ENCODE results near the gene ADIPOQ.
"Not testable (repeated sequence)": the region's sequence is repeated elsewhere in the genome, so short reads cannot be mapped to it uniquely, and the experiment has no call there.

Gene ADIPOQ

DNA sequence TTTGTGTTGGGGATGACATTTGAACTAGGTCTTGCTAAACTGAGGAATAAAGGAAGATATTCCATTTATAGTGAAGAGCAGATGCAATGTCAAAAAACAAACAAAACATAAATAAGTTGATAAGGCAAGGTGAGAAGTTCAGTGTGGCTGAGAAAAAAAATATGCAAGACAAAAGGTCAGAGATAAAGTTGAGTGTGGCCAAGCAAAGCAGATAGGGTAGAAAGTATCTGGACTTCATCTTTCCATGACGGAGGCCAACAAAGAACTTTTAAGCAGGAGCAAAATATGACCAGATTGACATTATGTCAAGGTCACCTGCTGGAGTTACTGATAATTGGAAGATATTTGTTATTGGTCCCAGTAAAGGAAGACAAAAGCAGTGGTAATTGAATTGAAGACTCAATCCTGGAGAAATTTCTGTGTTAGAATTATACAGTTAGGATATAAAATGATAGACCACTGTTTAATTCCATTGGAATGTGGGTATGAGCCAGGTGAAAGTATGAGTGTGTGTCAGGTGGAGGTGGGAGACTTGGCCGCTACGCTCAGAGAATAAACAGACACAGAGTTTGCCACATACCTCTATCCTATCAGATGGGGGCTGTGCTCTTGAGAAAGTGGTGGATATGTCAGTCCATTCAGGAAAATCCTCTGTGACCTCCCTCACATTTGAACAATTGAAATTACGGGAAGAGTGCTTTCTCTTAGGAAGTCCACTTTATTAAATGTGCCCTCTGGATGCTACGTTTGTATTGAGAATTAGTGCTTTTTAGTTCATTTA is 28.1 kb downstream of the ADIPOQ start:
- in situ Hi-C loops (cut with MboI; ENCODE audit: low sequenced_read_pairs), result no loop called here

DNA sequence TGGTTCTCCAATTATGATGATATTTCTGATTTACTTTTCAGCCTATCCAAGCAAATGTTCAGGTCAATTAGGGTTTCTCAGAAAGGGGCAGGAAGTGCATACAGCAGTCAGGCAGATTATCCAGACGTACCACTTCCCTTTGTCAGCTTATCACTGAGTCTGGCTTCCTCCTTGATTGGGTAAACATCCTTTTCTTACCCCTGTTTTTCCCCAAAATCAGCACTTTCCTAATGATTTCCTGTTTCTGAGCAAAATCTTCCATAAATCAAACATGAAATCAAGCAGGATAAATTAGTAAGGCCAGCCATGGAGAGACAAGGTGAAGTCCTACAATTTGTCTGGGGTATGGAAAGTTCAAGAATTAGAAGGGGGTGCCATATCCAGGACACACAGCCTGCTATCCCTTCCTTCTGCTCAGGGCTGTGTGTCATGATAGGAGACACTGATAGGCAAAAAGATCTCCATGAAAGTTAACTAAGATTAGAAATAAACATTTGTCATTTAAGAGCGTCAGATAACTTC is 29.0 kb downstream of the ADIPOQ start:
- in situ Hi-C loops (cut with MboI; ENCODE audit: low sequenced_read_pairs), result no loop called here

DNA sequence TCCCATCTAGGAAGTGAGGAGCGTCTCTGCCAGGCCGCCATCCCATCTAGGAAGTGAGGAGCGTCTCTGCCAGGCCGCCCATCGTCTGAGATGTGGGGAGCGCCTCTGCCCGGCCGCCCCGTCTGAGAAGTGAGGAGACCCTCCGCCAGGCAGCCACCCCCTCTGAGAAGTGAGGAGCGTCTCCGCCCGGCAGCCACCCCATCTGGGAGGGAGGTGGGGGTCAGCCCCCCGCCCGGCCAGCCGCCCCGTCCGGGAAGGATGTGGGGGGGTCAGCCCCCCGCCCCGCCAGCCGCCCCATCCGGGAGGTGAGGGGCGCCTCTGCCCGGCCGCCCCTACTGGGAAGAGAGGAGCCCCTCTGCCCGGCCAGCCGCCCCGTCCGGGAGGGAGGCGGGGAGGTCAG is 31.3 kb downstream of the ADIPOQ start:
- in situ Hi-C loops (cut with MboI; ENCODE audit: low sequenced_read_pairs), result not testable (repeated sequence)

DNA sequence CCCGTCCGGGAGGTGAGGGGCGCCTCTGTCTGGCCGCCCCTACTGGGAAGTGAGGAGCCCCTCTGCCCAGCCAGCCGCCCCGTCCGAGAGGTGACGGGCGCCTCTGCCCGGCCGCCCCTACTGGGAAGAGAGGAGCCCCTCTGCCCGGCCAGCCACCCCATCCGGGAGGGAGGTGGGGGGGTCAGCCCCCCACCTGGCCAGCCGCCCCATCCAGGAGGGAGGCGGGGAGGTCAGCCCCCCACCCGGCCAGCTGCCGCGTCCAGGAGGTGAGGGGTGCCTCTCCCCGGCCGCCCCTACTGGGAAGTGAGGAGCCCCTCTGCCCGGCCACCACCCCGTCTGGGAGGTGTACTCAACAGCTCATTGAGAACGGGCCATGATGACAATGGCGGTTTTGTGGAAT is 31.7 kb downstream of the ADIPOQ start:
- in situ Hi-C loops (cut with MboI; ENCODE audit: low sequenced_read_pairs), result not testable (repeated sequence)

DNA sequence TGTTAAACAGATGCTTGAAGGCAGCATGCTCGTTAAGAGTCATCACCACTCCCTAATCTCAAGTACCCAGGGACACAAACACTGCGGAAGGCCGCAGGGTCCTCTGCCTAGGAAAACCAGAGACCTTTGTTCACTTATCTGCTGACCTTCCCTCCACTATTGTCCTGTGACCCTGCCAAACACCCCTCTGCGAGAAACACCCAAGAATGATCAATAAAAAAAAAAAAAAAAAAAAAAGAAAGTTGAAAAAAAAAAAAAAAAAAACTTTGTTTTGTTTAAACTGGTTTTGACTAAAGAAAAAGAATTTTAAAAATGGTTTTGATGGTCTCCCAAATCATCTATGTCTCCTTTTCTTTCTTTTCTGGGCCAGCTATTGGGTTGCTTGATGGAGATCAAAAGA is 32.3 kb downstream of the ADIPOQ start:
- in situ Hi-C loops (cut with MboI; ENCODE audit: low sequenced_read_pairs), result not testable (repeated sequence)

DNA sequence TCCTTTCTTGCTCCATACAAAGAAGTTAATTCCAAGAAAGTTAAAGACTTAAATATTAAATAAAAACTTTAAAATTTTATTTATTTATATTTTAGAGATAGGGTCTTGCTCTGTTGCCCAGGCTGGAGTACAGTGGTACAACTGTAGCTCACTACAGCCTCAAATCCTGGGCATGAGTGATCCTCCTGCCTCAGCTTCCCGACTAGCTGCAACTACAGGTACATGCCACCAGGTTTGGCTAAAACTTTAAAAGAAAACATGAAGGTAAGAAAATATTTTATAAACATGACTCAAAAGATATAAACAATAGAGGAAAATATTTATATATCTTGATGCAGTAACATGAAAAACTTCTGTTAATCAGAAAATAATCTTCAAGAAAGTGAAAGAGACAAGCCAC is 33.2 kb downstream of the ADIPOQ start:
- in situ Hi-C loops (cut with MboI; ENCODE audit: low sequenced_read_pairs), result no loop called here

DNA sequence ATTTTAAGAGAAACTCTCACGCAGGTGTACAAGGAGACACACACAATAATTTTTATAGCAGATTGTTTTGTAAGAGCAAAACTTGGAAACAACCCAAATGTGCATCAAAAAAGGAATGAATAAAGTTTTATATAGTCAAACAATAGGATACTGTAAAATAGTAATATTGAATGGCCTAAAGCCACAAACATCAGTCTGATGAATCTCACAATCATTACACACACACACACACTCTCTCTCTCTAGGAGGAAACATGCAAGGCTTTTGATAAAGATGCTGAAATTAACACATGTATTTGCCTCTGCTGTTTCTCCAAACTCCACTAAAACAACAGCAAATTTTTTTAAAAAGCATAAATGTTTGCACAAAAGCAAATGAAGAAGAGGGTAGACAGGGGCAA is 37.3 kb downstream of the ADIPOQ start:
- in situ Hi-C loops (cut with MboI; ENCODE audit: low sequenced_read_pairs), result no loop called here

DNA sequence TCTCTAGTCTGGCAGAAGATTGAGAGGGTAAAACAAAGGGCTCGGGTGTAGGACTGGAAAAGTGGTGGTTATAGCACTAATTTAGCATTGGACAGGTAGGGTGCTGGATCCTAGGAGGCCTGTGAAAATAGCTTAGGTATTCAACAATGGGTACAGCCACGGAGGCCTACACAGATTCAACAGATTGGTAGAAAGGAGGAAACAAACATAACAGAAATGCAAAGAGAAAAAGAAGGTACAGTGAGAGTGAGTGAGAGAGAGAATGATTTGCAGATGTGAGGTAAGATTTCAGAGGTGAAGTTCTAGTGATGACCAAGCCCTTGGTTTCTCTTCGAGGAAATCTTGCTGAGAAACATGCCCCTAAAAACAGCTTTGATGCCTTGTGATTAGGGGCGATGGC is 37.9 kb downstream of the ADIPOQ start:
- in situ Hi-C loops (cut with MboI; ENCODE audit: low sequenced_read_pairs), result no loop called here

DNA sequence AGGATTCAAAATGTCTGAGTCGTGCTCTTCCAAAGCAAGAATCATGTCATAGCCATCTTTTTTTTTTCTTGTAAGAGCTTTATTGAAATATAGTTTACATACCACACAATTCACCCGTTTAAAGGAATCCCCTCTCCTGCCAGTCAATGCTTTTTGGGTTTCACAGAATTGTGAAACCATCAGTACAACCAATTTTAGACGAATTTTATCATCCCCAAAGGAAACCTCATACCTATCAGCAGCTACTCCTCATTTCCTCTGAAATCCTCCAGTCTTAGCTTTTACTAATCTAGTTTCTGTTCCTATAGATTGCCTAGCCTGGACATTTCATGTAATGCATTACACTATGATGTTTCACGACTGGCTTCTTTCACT is 39.6 kb downstream of the ADIPOQ start:
- in situ Hi-C loops (cut with MboI; ENCODE audit: low sequenced_read_pairs), result no loop called here

DNA sequence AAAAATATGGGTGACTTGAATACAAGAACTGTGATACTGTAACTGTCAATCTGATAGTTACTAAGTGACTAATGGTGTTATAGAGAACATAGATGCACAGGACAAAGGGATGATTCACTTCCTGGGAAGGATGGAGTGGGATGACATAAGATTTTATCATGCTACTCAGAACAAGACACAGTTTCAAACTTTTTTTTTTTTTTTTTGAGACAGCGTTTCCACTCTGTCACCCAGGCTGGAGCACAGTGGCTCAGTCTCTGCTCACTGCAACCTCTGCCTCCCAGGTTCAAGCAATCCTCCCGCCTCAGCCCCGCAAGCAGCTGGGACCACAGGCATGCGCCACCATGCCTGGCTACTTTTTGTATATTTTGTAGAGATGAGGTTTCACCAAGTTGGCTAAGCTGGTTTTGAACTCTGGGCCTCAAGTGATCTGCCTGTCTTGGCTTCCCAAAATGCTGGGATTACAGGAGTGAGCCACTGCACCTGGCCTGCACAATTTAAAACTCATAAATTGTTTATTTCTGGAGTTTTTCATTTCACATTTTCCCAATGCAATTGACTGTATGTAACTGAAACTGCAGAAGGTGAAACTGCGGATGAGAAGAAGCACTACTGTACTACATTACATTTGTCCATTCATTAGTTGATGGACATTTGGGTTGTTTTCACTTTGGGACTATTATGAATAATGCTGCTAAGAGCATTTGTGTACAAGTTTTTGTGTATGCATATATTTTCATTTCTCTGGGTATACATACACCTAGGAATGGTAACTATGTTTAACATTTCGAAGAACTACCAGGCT is 40.6 kb downstream of the ADIPOQ start:
- in situ Hi-C loops (cut with MboI; ENCODE audit: low sequenced_read_pairs), result no loop called here

DNA sequence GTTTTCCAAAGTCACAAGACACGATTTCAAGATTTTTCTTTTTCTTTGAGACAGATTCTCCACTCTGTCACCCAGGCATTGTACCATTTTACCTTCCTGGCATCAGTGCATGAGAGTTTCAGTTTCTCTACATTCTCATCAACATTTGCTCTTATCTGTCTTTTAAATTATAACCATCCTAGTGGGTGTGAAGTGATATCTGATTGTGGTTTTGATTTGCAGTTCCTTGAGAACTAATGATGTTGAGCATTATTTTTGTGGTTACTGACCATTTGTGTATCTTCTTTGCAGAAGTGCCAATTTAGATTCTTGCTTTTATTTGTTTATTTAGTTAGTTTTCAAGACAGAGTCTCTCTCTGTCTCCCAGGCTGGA is 41.2 kb downstream of the ADIPOQ start:
- in situ Hi-C loops (cut with MboI; ENCODE audit: low sequenced_read_pairs), result no loop called here

DNA sequence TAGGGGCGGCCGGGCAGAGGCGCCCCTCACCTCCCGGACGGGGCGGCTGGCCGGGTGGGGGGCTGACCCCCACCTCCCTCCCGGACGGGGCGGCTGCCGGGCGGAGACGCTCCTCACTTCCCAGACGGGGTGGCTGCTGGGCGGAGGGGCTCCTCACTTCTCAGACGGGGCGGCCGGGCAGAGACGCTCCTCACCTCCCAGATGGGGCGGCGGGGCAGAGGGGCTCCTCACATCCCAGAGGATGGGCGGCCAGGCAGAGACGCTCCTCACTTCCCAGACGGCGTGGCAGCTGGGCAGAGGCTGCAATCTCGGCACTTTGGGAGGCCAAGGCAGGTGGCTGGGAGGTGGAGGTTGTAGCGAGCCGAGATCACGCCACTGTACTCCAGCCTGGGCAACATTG is 42.4 kb downstream of the ADIPOQ start:
- in situ Hi-C loops (cut with MboI; ENCODE audit: low sequenced_read_pairs), result not testable (repeated sequence)

DNA sequence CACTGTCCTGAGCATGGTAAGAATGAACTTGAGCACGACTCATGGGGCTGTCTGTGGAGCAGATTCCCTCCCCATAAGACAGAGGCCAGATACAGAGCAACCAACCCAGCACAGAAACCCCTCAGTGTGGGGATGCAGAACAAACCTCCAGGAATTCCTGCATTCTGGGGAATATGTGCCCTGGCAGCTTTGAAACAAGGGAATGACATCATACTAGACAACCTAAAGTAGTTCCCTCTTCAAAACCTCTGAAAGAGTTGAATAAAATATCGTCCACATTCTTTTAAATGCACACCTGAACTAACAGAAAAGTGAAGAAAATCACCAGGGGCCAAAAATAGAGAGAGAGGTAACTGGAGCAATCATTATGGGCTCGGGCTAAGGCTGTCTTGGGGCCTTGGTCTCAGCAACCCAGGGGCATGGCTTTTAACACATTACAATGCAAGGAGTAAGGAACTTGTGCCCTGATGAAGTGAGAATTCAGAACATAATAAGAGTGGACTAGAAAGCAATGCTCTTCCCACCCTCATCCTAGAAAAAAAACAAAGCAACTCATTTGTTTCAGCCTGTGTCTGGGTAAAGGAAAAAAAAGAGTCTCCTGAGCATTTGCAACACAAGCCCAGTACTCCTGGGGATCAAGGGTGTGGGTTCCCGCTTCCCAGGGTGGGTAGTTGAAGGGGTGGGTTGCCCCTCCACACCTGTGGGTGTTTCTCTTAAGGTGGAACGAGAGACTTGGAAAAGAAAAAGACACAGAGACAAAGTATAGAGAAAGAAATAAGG is 43.9 kb downstream of the ADIPOQ start:
- in situ Hi-C loops (cut with MboI; ENCODE audit: low sequenced_read_pairs), result no loop called here

DNA sequence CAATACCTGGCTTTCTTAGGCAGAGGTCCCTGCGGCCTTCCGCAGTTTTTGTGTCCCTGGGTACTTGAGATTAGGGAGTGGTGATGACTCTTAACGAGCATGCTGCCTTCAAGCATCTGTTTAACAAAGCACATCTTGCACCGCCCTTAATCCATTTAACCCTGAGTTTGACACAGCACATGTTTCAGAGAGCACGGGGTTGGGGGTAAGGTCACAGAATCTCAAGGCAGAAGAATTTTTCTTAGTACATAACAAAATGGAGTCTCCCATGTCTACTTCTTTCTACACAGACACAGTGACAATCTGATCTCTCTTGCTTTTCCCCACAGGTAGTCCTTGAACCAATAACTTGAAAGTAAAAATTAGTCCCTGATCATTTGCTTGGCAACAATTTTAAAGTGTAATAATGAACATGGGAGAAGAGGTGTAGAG is 45.0 kb downstream of the ADIPOQ start:
- in situ Hi-C loops (cut with MboI; ENCODE audit: low sequenced_read_pairs), result not testable (repeated sequence)

DNA sequence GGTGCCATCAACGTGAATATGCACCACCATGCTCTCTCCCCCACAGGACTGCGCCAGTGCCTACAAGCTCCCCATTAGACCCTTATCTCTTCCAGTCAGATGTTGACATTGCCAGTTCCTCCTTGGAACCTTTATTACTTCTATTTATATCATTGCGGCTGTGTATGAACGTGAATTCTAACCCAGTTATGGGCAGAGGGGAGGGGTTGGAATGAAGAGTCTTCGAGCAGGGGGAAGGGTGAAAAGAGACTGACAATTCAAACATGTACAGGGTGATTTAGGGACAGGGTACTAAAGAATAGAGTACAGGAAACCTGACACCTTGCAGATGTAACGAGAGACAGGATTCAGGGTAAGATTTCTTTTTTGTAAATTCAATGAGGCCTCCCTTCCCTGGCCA is 46.1 kb downstream of the ADIPOQ start:
- in situ Hi-C loops (cut with MboI; ENCODE audit: low sequenced_read_pairs), result no loop called here

DNA sequence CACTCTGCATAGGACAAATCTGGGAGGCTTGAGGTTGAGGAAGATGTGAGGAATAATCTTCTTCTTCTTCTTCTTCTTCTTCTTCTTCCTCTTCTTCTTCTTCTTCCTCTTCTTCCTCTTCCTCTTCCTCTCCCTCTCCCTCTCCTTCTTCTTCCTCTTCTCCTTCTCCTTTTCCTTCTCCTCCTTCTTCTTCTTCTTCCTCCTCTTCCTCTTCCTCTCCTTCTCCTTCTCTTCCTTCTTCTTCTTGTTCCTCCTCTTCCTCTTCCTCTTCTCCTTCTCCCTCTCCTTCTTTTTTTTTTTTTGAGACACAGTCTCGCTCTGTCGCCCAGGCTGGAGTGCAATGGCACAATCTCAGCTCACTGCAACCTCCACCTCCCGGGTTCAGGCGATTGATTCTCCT is 47.2 kb downstream of the ADIPOQ start:
- in situ Hi-C loops (cut with MboI; ENCODE audit: low sequenced_read_pairs), result not testable (repeated sequence)

DNA sequence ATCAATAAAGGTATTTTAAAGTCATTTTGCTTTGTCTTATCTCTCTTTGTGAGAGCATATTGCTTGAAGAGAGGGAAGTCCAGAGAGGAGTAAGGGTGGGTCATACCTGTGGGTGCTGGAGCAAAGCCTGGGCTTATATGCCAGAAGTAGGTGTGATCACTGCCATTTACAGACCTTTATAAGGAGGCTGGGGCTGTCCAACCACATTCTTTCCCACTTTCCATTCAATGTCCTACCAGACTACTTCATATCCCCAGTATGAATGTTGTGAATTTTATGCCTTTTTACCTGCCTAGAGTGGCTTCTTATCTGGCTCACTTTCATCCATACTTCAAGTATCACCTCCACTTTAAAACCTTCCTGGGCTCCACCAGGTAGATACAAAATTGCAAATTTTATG is 48.4 kb downstream of the ADIPOQ start:
- in situ Hi-C loops (cut with MboI; ENCODE audit: low sequenced_read_pairs), result no loop called here

DNA sequence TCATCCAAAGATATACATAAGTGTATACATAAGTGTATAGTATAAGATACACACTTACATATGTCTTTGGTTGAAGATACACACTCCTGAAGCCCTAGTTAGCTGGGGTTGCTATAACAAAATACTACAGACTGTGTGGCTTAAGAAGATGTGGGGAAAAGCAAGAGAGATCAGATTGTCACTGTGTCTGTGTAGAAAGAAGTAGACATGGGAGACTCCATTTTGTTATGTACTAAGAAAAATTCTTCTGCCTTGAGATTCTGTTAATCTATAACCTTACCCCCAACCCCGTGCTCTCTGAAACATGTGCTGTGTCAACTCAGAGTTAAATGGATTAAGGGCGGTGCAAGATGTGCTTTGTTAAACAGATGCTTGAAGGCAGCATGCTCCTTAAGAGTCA is 50.6 kb downstream of the ADIPOQ start:
- in situ Hi-C loops (cut with MboI; ENCODE audit: low sequenced_read_pairs), result not testable (repeated sequence)

DNA sequence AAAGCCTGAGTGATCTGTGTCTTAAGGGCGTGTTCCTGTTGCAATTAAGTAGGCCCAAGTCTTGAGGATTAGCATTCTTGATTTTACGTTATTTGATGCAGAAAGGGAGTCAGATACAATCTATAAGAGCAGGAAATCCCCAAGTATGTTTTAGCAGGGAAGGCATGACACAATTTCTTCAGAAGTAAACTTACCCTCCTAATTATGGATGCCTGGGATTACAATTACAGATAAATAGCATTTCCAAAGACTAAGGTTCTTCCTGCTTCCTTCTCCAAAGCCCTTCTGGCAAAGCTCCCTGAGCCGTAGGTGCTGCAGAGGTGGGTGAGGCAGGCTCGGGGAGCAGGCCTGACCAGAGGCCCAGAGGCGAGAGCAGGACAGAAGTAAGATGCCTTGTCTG is 52.9 kb downstream of the ADIPOQ start:
- in situ Hi-C loops (cut with MboI; ENCODE audit: low sequenced_read_pairs), result no loop called here

DNA sequence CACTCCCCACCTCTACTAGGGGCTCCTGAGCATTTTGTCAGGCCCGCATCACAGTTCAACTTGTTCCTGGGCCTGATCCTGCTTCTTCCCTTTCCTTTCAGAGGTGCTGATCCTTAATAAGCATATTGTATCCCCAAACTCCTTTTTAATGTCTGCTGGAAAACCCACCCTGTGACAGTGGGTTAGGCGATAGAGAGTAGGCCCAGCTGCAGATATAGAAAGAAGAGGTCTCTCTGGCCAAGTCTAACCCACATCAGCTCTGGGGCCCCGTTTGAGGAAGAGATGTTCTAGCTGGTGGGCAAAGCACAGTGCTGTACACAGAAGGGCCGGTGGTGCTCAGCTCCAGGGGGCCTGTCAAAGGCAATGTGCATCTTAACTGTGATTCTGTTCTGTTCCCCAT is 53.5 kb downstream of the ADIPOQ start:
- in situ Hi-C loops (cut with MboI; ENCODE audit: low sequenced_read_pairs), result no loop called here

DNA sequence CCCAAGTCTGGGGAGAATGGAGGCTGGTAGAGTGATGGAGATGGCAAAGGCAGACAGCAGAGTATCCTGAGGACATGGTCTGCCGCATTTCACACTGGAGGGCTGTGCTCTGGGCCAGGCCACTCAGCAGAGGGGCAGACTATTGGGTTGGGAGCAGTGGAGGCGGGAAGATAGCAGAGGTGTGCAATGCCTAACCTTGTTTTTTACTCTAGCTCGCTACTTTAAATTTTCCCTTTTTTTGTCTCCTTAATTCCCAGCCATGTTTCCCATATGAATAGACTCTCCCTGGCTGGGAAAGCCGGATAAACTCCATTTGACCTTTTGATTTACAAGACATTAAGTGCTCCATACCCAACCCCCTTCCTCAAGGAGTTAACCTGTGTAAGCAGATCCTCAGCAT is 54.4 kb downstream of the ADIPOQ start:
- in situ Hi-C loops (cut with MboI; ENCODE audit: low sequenced_read_pairs), result no loop called here
